Mesenteric fat pad (tissue), 1 donor: ENCODE data around the gene DCAF6. TPM values are rescaled to one million over a fixed set of nuclear protein-coding genes. Genes with fewer than 3 reads are reported as not detected.
"Not testable (repeated sequence)": the region's sequence is repeated elsewhere in the genome, so short reads cannot be mapped to it uniquely, and the experiment has no call there.

Experiments used
- DNase-seq: peaks from one replicate; pipeline ENCODE4 v3.0.0-alpha.2; 2020; ENCODE audit warnings: low spot score
- total RNA-seq: library from RNA; stranded (reverse); fragmentation: NEBNext Ultra II Directional; extraction: Animal tissue kit (Norgen Biotek cat#: 25700); gene quantifications from one replicate; pipeline ENCODE4 v1.2.1, GENCODE V29; 2021
- donor health status: DM: yes; HTN: yes; CAD: no.

DCAF6 gene
- total RNA-seq, 1 donor from 2014 or later: 54.6 TPM

GRCh38 chr1:168009322-168009721 lies 72.8 kb downstream of the DCAF6 start:
- DNase-seq: no peak

GRCh38 chr1:168019407-168019806 lies 82.9 kb downstream of the DCAF6 start:
- DNase-seq: no peak

GRCh38 chr1:168031198-168031597 lies 94.7 kb downstream of the DCAF6 start:
- DNase-seq: no peak

GRCh38 chr1:168031627-168032026 lies 95.1 kb downstream of the DCAF6 start:
- no peak for DNase-seq

GRCh38 chr1:168032029-168032428 lies 95.5 kb downstream of the DCAF6 start:
- DNase-seq: no peak

GRCh38 chr1:168035345-168035744 lies 98.9 kb downstream of the DCAF6 start:
- no peak for DNase-seq

- DNase-seq: no peak
Measured at GRCh38 chr1:168042362-168042761, 105.9 kb downstream of the DCAF6 start.

- DNase-seq: no peak
Measured at GRCh38 chr1:168045311-168045710, 108.8 kb downstream of the DCAF6 start.

- no peak for DNase-seq
Measured at GRCh38 chr1:168050307-168050706, 113.8 kb downstream of the DCAF6 start.

- DNase-seq: no peak
Measured at GRCh38 chr1:168050880-168051279, 114.4 kb downstream of the DCAF6 start.

- DNase-seq: no peak
Measured at GRCh38 chr1:168053681-168054080, 117.2 kb downstream of the DCAF6 start.

- DNase-seq: no peak
Measured at GRCh38 chr1:168054117-168054516, 117.6 kb downstream of the DCAF6 start.

GRCh38 chr1:168056152-168056551 lies 119.7 kb downstream of the DCAF6 start:
- DNase-seq: not testable (repeated sequence)

- no peak for DNase-seq
Measured at GRCh38 chr1:168057355-168057754, 120.9 kb downstream of the DCAF6 start.

GRCh38 chr1:168057921-168058320 lies 121.4 kb downstream of the DCAF6 start:
- DNase-seq: no peak

GRCh38 chr1:168064216-168064615 lies 127.7 kb downstream of the DCAF6 start:
- DNase-seq: no peak

- DNase-seq: no peak
Measured at GRCh38 chr1:168065506-168065905, 129.0 kb downstream of the DCAF6 start.

GRCh38 chr1:168069384-168069783 lies 132.9 kb downstream of the DCAF6 start:
- no peak for DNase-seq

- no peak for DNase-seq
Measured at GRCh38 chr1:168079761-168080160, 143.3 kb downstream of the DCAF6 start.

- no peak for DNase-seq
Measured at GRCh38 chr1:168081373-168082007, 145.0 kb downstream of the DCAF6 start.

GRCh38 chr1:168082008-168082876 lies 145.8 kb downstream of the DCAF6 start:
- DNase-seq: no peak

- no peak for DNase-seq
Measured at GRCh38 chr1:168083456-168084325, 147.2 kb downstream of the DCAF6 start.
